Activated CD4-positive, alpha-beta T cell treated with anti-CD3 and anti-CD28 coated beads for 24 hours (primary cell): ENCODE results near the gene SDR39U1.

Experiments used
- DNase-seq, 2 donors: peaks; one replicate each; pipeline ENCODE4 v3.0.0-alpha.2; 2020; ENCODE audit warnings: low read depth in 2 of 2

SDR39U1 gene

DNA sequence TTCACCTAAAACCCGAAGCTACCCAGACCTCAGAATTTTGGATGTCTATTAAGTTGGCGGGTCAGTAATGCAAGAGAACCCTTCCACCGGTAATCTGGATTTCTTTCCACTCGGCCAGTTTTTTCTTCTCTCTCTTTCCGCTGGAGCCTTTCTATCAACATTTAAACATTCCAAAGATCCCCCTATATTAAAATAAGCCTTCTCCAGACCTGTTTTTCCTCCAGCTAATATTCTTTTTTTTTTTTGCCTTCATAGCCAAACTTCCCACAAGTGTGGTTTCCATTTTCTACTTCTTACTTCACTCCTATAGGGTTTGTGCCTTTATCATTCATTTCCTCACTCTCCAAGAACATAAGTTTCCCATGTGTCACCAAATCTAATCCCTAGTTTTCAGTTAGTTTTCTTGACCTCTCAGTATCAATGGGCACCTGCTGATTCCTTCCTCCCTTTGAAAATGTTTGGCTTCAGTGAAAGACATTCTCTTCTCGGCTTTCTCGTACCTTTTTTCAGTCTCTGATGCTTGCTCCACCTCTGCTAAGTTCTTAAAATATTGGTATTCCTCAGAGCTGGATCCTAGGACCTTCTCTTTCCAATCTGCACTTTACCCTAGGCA lies 583 bp upstream of the SDR39U1 start:
- DNase-seq = no peak

- no peak for DNase-seq
These were observed 704 bp downstream of the SDR39U1 start for GRCh38 chr14:24441904-24442239.

DNA sequence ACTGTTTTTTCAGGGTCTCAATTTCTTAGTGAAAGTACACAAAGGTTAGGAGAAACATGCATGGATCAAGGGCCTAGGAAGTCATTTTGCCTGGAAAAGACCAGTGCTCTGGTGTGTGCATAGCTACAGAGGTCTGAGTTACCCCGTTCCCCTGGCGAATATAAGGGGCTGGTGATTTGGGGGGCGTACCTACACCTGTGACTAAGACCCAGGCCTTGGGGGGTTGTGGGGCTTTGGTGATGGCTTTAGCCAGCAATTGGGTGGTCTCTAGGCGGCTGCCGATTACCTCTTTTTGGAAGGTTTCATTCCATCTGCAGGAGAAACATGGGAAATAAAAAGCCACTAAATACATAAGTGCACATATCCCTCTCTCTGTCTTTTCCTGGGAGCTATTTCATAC lies 1.1 kb downstream of the SDR39U1 start:
- no peak for DNase-seq

DNA sequence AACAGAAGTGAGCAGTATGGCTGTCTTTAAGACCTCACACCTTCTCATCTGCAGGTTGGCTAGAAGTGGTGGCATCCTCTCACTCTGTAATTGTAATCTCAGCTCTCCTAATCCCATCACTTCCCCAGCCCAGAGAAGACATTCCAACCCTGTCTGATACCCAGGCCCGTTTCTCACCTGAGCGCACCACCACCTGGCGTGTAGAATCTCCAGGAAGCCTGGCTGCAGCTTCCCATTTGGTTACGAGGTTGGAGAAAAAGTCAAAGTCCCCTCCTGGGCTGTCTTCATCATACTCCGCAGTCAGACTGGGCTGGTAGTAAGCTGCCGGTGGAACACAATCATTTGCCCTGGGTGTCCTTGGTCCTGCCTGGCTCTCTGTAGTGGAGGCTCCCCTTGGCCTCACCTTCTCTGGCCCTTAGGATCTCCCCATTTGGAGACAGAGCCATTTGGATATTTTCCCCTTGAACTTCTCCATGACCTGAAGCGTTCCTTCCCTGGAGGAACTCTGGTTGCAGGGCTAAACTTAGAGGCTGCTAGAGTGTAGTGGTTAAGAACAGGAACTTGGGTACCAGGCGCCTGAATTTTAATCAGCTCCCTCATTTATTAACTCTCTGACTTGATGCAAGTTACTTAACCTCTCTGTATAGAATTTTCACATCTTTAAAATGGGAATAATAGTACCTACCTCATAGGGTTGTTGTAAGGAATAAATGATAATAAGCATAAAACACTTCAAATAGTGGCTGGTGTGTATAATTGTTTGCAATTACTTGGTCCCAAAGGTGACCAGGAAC lies 1.8 kb downstream of the SDR39U1 start:
- no peak for DNase-seq

DNA sequence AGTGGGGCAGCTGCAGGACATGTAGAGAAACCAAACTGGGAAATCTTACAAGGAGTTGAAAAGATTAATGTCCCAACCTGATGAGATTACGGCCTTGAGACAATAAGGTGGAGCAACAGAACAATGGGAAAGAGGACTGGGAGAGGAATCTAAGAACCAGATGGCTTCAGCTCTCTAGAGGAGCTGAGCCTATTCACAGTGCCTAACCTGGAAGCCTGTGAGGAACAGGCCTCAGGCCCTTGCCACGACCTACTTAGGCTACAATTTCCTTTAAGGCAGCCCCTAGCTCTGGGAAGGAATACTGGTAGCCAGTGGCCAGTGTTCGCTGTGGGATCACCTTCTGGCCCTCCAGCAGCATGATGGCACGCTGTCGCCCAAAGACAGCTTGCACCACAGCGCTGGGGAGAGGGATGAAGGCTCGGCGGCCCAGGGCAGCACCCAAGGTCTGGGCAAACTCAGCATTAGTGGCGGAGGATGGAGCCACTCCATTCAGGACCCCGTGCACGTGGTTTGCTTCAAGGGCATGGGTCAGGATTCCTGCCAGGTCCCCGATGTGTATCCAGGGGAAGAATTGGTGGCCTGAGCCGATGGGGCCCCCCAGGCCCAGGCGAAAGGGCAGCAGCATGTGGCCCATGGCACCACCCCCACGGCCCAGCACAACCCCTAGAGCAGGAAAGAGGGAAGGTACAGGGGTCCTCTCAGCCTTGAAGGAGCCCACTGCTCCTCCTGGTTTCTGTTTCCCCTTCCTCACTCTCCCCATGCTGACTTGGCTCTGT lies 2.6 kb downstream of the SDR39U1 start:
- DNase-seq = no peak

DNA sequence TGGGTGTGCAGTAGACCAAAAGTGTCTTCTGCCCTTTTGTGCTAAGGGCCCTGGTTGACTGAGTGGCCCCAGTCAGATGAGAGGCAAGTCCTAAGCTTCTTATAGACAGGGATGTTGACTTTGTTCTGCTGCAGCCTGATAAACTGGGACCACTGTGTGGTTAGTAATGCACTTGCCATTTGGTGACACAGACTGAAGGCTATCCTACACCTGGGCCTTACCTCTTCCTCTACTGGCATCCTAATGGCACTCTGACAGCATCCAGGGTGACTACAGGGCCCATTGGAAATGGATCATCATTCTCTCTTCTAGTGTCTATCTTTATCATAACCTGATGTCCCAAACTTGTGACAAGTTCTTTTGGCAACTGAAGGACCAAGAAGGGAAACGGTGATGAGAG lies 3.3 kb downstream of the SDR39U1 start:
- DNase-seq = no peak

DNA sequence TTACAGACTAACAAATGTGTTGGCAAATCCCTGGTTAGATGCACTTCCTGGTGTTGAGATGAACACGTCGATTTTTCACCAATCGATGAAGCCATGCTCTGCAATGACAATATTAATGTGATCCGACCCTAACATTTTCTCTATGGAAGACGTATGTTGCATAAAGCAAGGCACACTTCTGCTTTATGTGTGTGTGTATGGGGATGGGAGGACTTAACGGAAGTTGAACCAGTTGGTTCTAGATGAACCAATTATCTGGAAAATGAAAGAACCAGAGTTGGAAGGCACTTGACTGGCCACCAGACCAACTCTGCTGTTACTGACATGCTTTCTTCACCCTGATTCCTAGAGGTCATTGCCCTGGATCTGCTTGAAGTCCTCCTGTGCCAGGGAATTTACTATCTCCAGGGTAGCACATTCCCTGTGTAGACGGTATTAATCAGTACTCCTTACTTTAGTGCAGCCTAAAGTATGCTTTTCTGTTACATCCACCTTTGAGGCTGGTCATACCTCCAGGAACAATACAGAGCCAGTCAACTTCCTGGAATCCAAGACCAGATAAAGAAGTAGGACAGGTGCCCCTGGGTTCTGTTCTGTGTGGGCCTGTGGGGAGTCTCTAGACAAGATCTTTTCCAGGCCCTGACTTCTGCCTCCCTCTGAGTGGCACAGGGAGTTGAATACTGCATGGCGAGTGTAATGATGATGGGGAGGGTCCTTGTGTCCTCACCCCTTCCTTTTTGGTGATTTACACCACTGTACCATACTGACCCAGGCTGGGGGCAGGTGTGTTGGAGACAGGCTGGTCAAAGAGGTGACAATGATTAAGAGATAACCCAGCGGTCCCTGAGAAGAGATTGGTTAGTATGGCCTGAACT lies 4.1 kb downstream of the SDR39U1 start:
- DNase-seq = no peak

DNA sequence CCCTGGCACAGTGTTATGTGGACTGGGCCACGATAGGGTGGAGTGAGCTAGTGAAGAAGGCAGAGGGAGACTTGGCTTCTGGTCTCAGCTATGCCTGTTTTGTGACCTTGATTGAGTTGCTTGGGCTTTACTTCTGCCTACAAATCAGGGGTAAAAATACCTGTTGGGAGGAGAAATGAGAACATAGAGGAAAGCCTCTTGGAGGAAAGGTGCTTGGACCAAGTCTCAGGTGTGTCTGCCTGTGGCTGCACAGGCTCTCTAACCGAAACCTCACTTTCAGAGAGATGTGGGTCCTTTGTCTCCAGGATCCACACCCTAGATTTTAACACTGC lies 4.9 kb downstream of the SDR39U1 start:
- DNase-seq = no peak

DNA sequence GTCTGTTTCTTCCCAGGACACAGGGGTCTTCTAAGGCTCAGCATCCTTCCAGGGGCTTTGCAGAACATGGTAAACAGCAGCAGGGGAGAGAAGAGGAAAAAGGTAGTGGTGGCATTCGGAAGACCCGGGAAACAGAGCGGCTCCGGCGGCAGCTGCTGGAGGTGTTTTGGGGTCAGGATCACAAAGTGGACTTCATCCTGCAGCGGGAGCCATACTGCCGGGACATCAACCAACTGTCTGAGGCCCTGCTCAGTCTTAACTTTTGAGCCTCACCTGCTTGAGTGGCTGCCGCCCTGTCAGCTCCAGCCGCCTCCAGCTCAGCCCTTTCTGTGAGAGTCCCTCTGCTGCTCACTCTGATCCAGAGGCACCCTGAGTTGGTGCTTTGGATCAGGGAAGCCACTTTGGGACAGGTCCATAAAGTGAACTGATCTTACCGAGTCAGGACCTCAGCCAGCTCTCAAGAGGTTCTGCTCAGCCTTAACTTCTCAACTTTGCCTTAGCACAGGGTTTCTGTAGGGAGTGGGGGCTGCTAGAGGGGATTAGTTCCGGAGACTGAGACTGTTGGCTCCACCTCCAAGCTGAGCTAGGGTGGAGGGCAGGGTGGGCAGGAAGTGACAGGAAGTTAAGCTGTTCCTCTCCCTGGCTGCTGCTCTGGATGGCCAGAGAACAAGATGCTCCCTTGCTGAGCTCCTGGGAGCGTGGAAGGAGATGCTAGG lies 5.4 kb downstream of the SDR39U1 start:
- DNase-seq = no peak

DNA sequence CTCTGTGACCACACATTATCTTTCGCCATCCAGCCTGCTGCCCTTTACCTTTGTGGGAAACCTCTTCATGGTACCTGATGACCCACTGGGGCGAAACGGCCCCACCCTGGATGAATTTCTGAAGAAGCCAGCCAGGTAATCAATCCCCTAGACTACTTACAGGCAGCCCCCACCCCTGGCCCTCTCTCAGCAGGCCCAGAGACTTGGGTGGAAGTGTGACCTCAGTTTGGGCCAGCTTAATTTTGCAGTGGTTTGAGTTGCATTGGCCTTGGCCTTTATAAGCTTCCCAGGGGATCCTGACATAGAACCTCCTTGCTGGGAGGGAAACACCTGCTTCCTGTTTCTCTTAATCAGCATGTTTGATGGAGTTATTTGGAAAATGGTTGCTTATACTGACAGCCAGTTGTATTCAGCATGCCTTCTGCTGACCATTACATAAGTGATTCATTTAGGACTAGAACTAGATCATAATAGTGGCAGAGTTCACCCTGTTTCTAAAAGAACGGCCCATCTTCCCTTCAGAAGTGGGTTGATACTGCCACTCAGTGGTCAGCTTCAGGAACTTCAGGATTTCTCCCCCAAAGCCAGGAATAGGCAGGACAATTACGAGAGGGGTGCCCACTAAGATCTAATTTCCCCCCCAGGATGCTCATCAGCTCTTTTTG lies 6.1 kb downstream of the SDR39U1 start:
- DNase-seq = no peak

GRCh38 chr14:24435998-24436354 lies 6.6 kb downstream of the SDR39U1 start:
- no peak for DNase-seq

DNA sequence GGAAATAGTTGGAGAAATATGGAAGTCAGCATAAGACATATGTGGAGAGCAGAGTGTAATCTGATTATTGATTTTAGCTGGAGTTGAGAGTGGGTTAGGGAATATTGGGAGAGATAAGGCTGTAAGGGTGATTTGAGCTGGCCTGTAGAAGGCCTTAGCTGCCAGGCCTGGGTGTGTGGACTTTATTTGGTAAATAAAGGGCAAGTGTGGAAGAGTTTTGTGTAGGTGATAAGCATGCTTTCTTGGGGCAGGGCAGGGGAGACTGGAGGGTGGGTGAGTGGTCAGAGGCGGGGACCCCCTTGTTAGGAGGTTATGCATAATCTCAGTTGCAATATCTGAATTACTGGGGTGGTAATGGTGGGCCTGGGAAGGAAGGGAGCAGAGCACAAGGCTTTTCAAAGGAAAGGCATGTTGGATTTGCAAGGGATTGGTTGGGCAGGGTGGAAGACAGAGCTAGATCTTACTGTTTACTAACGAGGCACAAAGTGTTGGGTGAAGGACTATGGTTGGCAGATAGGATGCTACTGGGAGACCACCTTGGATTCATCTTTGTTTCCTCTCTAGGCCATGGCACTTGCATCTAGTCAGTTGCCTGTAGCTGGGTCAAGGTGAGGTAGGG lies 7.3 kb downstream of the SDR39U1 start:
- DNase-seq = no peak

DNA sequence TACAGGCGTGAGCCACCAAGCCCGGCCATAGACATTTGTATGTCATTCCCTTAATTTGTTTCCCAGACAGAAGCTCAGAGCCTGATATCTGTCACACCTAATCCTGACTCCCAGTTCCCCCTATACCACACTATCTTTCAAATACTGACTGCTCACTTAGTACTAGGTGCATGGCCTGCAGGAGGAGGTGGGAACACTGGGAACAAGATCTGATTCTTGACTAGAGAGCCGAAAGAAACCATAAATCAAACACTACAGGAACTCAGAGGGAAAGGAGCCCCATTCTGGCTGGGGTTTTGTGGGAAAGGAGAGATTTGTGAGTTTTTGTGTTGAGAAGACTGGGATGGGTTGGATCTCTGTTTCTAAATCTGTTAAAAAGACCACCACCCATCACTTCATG lies 7.9 kb downstream of the SDR39U1 start:
- DNase-seq = no peak

GRCh38 chr14:24434036-24434435 lies 8.5 kb downstream of the SDR39U1 start:
- DNase-seq = no peak

DNA sequence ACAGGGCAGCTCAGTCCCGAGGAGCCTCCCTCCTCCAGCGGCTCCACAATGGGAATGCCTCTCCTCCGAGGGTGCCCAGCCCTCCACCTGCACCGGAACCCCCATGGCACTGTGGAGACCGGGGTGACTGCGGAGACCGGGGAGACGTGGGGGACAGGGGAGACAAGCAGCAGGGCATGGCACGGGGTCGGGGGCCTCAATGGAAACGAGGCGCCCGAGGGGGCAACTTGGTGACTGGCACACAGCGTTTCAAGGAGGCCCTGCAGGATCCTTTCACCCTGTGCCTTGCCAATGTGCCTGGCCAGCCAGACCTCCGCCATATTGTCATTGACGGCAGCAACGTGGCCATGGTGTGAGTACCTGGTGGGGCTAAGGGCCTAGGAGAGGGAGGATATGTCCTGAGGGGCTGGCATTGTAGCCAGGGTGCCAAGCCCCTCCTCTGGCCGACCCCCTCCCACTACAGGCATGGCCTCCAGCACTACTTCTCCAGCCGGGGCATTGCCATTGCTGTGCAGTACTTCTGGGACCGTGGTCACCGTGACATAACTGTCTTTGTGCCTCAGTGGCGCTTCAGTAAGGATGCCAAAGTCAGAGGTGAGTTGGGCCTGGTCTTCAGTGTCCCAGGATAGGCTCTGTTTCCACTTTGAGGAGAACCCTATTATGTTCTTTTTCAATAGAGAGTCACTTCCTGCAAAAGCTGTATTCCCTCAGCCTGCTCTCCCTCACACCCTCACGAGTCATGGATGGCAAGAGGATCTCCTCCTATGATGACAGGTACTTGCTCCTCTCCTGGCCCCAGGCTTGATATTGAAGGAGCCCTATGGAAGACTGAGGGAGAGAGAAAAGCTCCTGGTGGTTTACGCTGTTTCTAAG lies 10.1 kb downstream of the SDR39U1 start:
- DNase-seq = no peak

GRCh38 chr14:24431569-24432258 lies 10.9 kb downstream of the SDR39U1 start:
- peak; percentile 87 to 88 for DNase-seq

- DNase-seq = peak; percentile 29 to 58
These were observed 11.7 kb downstream of the SDR39U1 start for GRCh38 chr14:24430682-24431568.

- peak; percentile 23 to 48 for DNase-seq
These were observed 12.4 kb downstream of the SDR39U1 start for GRCh38 chr14:24430143-24430681.
